GM23248 (cell line): ENCODE data around the gene ETV6.

ENCODE experiments used
- EZH2 ChIP-seq: fragments of 200-600 bp; sonication (generic); IDR thresholded peaks from 2 replicates; pipeline ENCODE4 v1.6.1; 2018; ENCODE audit warnings: antibody characterized with exemption, mild to moderate bottlenecking; ENCODE audit not compliant: insufficient read depth, poor library complexity, severe bottlenecking
- EZH2phosphoT487 ChIP-seq: fragments of 200-600 bp; sonication (generic); IDR thresholded peaks from 2 replicates; pipeline ENCODE4 v1.6.1; 2018; ENCODE audit warnings: antibody characterized with exemption, moderate library complexity, mild to moderate bottlenecking, low read depth; ENCODE audit not compliant: insufficient read depth

DNA sequence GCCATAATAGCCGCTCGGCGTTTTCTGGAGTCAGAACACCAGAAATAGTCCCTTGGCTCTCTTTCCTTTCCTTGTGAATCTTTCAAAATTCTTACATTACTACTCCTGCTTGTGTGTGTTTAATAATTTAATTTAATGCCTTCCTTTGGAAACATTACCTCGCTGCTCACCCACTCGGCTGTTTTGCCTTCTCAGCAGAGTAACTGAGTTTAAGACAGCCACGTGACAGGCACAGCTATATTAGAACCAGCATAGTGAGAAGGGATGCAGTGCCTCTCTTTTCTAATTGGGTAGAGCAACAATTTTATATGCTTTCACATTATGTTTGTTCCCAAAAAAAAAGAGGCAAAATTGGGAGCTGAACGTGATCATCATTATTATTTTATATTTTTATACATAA lies 107.6 kb downstream of the ETV6 start:
- TF ChIP-seq EZH2phosphoT487 (no peak), EZH2 (no peak)
